Endometrium (tissue), 2 donors: ENCODE measurements around the gene PLOD3.
"Not testable (repeated sequence)": the region's sequence is repeated elsewhere in the genome, so short reads cannot be mapped to it uniquely, and the experiment has no call there.

Experiments
- FAIRE-seq: peaks from 2 replicates; lab custom pipeline; 2012; peaks lifted over from hg19 to GRCh38; lab: Jason Lieb, UNC
- donor health status: control.
- donor health status: control.

PLOD3 gene

GRCh38 chr7:101212014-101212413 is 5.4 kb downstream of the PLOD3 start:
- FAIRE-seq = no peak

- no peak for FAIRE-seq
Observed at GRCh38 chr7:101211501-101211900, 5.9 kb downstream of the PLOD3 start.

GRCh38 chr7:101210143-101210542 is 7.2 kb downstream of the PLOD3 start:
- no peak for FAIRE-seq

DNA sequence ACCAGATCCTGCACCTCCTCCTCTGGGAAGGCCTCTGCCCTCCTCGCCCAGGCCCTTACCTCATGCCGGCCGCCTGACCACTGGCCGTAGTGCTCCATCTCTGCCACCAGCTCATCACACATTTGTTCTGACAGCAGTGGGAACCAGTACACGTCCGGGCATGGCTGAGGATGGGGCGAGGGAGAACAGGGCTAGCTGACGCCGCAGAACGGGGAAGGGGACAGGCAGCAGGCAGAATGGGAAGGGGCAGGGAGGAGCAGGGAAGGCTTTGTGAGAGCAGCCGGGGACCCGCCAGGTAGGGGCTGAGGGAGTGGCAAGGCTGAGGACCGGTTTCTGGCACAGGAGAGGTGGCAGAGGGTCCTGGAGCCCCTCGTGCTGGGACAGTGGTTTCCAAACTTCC is 8.6 kb downstream of the PLOD3 start:
- FAIRE-seq = no peak

DNA sequence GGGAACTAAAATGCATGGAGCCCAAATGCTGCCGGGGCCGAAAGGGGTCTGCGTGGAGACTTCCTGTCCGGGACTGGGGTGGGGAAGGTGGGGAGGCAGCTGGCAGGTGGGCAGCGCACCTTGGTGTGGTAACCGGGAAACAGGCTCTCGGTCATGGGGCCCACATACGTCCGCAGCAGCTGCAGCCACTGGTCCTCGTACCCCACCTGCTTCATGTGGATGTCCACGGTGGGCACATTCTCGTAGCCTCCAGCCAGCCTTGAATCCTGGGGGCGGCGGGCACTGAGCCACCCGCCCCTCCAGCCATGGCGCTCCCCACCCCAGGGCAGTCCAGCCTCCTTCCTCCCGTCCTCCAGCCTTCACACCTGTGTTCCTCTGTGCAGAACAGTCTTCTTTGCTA is 9.9 kb downstream of the PLOD3 start:
- no peak for FAIRE-seq

GRCh38 chr7:101206665-101207042 is 10.7 kb downstream of the PLOD3 start:
- FAIRE-seq = no peak

GRCh38 chr7:101205901-101206664 is 11.3 kb downstream of the PLOD3 start:
- no peak for FAIRE-seq

- not testable (repeated sequence) for FAIRE-seq
Observed at GRCh38 chr7:101203740-101204738, 13.3 kb downstream of the PLOD3 start.

DNA sequence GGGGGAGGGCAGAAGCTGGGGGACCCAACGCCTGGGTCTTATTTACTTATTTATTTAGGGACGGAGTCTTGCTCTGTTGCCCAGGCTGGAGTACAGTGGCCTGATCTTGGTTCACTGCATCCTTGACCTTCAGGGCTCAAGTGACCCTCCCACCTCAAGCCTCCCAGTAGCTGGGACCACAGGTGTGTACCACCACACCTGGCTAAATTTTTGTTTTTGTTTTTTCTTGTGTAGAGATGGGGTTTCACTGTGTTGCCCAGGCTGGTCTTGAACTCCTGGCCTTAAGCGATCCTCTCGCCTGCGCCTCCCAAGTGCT is 14.8 kb downstream of the PLOD3 start:
- FAIRE-seq = no peak

- FAIRE-seq = no peak
Observed at GRCh38 chr7:101201695-101202602, 15.4 kb downstream of the PLOD3 start.

- no peak for FAIRE-seq
Observed at GRCh38 chr7:101200862-101201599, 16.4 kb downstream of the PLOD3 start, which contains the start of gene MOGAT3. Gene MOGAT3 (minus strand): TSS chr7:101201036. CDS start chr7:101200854, 182 bp downstream.

DNA sequence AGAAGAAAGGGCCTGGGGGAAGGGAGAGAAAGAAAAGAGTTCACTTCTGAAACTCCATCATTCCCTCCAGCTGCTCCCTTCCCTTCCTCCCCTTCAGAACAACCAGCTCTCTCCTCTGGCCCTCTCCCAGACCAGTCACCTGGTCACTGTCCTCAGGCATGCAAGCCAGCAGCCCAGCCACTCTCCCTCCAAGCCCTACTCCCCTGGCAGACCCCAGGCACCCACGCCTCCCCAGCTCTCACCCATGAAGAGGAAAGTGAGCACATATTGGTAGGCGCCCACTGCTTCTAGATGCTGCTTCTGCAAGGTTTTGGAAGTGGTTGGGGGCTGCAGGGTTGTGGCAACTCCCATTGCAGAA is 16.9 kb downstream of the PLOD3 start:
- no peak for FAIRE-seq

- FAIRE-seq = not testable (repeated sequence)
Observed at GRCh38 chr7:101199522-101199921, 17.9 kb downstream of the PLOD3 start.

GRCh38 chr7:101198476-101198875 is 18.9 kb downstream of the PLOD3 start:
- FAIRE-seq = no peak

DNA sequence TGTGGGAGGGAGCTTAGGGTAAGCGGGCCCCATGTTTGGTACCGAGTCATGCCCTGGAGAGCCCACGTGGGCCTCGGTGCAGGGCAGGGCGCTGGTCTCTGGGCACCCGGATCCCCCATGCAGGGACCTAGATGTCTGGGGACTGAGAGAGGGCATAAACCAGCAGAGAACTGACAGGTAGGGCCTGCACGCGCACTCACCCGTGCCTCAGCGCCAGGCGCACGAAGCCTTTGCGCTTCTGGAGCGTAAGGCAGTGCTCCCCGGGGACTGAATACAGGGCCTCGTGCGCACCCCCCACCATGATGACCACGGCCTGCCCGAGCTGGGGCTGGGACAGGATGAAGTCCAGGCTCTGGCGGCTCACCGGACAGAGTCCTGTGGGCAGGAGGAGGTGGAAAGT is 19.4 kb downstream of the PLOD3 start:
- FAIRE-seq = no peak

GRCh38 chr7:101195884-101196283 is 21.5 kb downstream of the PLOD3 start:
- no peak for FAIRE-seq

- no peak for FAIRE-seq
Observed at GRCh38 chr7:101189109-101189508, 28.3 kb downstream of the PLOD3 start.

DNA sequence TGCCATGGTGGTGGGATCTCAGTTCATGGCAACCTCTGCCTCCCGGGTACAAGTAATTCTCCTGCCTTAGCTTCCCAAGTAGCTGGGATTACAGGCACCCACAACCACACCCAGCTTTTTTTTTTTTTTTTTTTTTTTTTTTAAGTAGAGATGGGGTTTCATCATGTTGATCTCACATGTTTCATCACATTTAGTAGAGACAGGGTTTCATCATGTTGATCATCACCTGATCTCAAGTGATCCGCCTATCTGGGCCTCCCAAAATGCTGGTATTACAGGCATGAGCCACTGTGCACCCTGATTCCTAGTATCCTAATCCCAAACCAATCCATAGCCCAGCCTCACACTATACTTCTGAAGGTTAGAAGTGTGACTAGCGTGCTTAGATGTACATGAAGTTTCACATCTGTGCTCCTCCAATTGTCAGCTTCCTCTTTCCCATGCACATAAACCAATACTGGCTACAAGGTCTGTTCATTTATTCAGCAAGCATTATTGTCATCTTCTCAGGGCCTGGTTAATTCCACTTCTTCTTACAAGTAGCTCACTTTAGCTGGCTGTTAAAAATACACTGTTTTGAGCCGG is 30.4 kb downstream of the PLOD3 start:
- FAIRE-seq = no peak

DNA sequence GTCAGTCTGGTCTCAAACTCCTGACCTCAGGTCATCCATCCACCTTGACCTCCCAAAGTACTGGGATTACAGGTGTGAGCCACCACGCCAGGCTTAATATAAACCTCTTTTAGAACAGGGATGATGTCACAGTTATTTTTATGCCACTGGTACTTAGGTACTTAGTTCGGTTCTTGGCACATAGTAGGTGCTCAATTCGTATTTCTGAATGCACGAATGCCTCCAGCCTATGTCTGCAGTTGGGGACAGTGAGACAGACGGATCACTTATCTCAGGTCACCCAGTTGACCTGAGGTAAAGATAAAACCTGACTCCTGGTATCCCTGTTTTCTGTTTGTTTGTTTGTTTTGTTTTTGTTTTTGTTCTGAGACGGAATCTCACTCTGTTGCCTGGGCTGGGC is 31.2 kb downstream of the PLOD3 start:
- no peak for FAIRE-seq

- FAIRE-seq = no peak
Observed at GRCh38 chr7:101185258-101185839, 32.0 kb downstream of the PLOD3 start.
